Measurements from ENCODE around the gene ONECUT1.
A peak's percentile ranks its signal among the peaks of the same experiment; 100 is the strongest.

The ONECUT1 gene

DNA sequence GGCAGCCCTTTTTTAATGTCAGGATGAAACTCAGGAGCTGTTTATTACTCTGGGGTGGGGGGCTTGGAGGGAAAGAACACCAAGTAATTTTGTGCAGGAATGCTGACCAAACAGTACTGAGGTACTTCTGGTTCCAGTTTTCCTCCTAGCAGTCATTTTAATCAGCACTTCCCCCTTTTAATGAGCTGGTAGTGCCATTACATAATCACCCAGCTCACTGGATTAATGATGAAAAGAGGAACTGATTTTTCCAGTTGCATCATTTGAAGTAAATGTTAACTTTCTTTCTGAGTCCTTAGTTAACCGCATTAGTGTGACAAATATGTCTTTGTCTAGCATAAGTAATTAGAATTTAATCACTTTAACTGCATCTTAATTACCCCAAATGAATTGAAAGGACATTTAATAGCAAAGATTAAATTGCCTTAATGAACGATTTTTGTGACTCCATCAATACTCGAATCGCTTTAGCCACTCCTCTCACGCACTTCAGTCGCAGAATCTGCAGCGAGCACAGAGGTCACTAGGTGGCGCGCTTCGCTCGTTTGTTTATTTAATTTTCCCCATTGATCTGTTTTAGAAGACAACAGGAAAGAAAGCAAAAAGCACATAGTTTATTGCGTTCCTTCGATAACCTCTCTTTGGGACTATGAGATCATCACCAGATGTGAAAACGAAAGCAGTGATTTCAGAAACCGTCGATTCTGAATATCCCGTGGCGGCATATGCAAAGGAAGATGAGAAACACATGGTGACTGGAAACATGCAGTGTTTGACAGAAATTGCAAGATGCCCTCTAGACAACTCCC, 9.8 kb downstream of the ONECUT1 start:
- peak; percentile 95 for DNase-seq

GRCh38 chr15:52778457-52778856, 11.7 kb downstream of the ONECUT1 start:
- no peak for DNase-seq

GRCh38 chr15:52772766-52773165, 17.4 kb downstream of the ONECUT1 start:
- no peak for DNase-seq

GRCh38 chr15:52765785-52766184, 24.4 kb downstream of the ONECUT1 start:
- peak; percentile 17 for DNase-seq

- no peak for DNase-seq
Measured at GRCh38 chr15:52764731-52765130, 25.4 kb downstream of the ONECUT1 start.

DNA sequence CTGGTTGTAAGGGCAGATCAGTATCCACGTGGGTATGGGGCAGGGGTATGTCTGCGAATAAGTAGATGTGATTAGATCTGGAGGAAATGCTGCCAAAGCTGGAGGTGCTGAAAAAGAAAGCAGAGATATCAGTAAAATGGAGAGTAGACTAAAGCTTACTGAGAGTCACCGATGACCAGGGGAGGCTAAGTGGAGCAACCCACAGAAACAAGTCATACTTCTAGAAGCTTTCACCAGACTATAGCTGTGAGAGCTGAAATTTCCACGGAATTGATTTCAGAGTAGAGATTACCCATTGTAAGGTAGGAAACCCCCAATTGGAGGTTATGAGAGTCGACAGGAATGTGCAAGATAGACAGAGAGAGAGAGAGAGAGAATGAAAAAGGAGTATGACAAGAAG, 27.5 kb downstream of the ONECUT1 start:
- DNase-seq, result no peak

DNA sequence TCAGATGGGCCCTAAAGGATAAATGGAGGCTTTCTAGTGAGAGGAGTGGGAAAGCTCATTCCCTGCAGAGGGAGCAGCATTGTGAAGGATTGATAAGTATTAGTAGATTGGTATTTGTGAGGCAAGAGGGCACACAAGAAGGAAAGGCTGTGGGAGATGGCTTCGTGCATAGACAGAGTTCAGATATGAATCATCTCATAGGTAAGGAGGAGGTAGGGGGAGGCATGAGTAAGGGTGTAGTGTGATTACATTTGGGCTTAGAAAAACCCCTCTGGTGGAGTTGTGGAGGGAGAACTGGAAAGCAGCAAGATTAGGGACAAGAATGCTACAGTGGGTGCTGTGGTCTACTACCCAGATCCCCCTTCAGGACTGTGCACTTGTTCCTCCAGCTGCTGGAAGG, 29.6 kb downstream of the ONECUT1 start:
- no peak for DNase-seq

GRCh38 chr15:52759969-52760368, 30.2 kb downstream of the ONECUT1 start:
- no peak for DNase-seq

DNA sequence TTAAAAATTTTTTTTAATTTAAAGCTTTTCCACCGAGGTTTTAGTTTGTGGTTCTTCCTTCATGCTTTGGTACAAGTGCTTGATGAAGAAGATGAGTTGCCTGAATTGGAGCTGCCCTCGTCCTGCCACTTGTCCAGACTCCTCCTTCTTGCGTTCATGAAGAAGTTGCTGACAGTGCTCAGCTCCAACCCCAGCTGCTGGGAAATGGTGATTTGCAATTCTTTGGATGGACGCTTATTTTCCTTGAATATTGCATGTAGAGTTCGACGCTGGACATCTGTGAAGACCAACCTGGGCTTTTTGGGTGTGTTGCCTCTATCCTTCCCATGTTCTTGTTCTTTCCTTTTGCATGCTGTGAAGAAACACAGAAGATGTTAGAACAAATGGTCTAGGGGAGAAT, 32.6 kb downstream of the ONECUT1 start:
- DNase-seq, result no peak

DNA sequence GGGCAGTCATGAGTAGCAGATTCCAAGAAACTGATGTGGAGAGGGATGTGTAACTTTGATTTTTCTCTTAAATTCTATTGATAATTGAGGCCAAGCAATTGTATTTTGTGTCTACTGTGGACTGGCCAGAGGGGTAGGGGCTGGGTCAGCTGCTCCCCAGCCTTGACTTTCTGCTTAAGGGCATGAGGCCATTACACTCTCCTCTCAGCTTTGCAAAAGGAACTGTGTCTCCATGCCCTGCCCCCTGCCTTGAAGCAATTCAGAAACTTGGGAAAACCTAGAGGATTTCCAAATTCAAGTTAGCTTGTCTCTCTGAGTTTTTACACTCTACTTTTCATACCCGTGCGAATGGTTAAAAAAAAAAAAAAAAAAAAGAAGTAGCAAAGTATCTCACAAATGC, 38.6 kb downstream of the ONECUT1 start:
- DNase-seq, result no peak

DNA sequence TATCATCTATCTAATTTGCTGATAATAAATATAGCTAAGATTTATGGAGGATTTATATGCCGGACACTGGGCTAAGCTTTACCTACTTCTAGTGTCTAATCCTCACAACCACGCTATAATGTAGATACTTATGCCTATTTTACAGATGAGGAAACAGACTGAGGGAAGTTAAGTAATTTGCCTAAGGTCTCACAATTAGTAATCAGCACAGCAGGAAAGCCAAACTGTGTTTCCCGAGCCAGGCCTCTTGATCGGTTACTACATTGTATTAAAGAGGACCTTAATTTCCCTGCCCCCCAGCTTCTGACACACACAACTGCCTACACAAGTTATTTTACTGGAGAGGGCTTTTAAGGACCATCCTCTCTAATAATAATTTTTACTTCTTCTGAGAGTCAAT, 40.9 kb downstream of the ONECUT1 start:
- DNase-seq, result peak; percentile 42

DNA sequence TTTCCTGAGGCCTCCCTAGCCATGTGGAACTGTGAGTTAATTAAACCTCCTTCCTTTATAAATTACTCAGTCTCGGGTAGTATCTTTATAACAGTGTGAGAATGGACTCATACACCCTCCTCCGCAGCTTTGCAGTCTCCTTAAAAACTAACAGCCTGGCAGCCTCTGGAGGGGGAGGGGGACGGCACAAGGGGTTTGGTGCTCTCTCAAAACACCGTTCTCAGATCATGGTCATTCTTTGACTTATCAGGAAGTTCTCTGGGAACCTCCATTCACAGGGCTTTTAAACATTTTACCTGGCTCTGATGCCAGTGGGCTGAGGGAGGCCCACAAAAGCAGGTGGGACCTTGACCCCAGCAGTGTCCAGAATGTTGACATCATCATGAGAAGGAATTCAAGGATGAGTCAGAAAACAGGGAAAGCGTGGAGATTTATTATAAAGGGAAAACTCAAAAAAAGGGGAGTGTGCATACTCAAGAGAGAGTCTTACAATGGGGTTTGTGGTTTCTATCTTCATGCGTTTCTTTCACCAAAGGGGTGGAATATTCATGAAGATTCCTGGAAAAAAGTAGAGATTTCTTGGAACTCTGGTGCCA, 43.9 kb downstream of the ONECUT1 start:
- no peak for DNase-seq

- no peak for DNase-seq
Measured at GRCh38 chr15:52745326-52746161, 44.6 kb downstream of the ONECUT1 start.

DNA sequence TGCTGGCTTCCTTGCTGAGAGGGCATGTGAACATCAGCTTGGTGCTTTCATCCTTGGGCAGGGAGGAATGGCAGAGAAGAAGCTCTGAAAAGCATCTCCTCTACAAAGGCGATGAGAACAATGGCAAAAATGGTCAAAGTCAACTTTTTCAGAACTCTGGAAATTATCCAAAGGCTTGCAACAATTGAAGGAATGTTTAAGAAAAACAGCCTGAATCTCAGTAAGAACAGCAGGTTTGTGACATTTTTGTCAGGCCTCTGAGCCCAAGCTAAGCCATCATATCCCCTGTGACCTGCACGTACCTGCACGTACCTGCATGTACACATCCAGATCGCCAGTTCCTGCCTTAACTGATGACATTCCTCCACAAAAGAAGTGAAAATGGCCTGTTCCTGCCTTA, 51.8 kb downstream of the ONECUT1 start:
- no peak for DNase-seq

DNA sequence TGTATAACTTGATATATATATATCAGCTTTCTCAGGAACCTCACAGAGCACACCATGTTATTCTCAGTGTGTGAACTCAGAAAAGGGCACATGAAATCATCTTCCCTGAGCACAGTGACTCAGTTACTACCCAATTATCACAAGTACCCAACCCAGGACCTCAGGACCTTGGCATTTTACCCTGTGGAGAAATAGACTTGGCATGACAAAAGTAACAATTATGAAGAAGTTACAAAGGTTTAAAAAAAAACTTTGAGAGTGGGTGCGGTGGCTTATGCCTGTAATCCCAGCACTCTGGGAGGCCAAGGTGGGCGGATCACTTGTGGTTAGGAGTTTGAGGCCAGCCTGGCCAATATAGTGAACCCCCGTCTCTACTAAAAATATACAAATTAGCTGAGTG, 52.4 kb downstream of the ONECUT1 start:
- peak; percentile 65 for DNase-seq

- peak; percentile 87 for DNase-seq
Measured at GRCh38 chr15:52735231-52736089, 54.7 kb downstream of the ONECUT1 start.

DNA sequence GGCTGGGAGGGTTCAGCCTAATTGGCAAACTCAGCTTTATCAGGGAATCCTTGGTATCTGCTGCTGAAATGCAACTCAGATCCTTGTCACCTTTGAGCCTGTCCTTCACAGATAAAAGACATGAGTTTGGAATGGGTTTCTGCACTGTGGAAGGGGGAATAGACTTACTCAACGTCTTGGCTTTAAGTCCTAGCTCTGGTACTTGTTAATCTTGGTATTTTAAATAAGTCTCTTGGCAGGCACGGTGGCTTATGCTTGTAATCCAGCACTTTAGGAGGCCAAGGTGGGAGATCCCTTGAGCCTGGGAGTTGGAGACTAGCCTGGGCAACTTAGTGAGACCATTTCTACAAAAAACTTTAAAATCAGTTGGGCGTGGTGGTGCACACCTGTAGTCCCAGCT, 55.8 kb downstream of the ONECUT1 start:
- DNase-seq, result no peak

DNA sequence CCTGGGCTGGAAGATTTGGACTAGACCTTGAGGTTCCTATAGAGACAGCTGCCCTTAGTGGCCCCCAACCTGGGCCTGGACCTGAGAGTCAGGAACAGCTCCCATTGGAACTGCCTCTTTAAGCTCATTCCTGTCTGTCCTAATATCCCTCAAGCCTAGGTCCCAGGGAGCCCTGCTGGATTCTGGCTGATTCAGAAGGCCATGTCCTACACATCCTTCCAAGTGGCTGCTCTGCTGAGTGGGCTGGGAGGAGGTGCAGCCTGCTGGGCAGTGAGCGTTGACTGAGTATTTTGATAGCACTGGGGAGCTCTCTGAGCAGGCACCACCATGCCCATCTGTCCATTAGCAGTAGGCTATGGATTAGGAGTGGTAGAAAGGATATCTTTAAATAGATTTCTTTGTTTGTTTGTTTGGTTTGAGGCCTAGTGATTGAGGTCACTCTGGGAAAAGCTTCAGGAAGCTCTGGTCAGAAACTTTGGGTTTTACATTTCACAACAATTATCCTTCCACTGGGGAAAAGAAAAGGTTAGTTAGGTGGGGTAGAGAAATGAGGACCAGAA, 56.4 kb downstream of the ONECUT1 start:
- DNase-seq, result no peak

- peak; percentile 33 for DNase-seq
Measured at GRCh38 chr15:52733088-52733487, 57.0 kb downstream of the ONECUT1 start.

- DNase-seq, result no peak
Measured at GRCh38 chr15:52732551-52732950, 57.6 kb downstream of the ONECUT1 start.

GRCh38 chr15:52731732-52732470, 58.2 kb downstream of the ONECUT1 start:
- no peak for DNase-seq

DNA sequence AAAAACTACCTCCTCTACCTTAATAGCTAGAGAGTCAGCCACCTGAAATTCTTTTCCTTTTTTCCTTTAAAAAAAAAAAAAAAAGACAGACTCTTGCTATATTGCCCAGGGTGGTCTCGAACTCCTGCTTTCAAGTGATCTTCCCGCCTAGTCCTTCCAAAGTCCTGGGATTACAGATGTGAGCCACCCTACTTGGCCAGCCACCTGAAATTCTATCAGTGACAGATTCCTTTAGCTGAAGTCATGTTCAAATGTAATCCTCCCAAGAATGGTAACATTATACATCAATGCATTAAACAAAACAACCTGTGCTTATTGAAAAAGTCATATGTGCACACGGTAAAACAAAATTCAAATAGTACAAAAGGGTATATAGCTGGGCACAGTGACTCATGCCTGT, 59.1 kb downstream of the ONECUT1 start:
- no peak for DNase-seq
